HG03135 (cell line): Measurements from ENCODE around the gene PSKH1.
"Not testable (repeated sequence)": the region's sequence is repeated elsewhere in the genome, so short reads cannot be mapped to it uniquely, and the experiment has no call there.

Experiments used
- ATAC-seq: cut with Tn5 transposase; IDR thresholded peaks from one replicate; pipeline ENCODE4 v1.9.1; 2021; ENCODE audit warnings: mild to moderate bottlenecking, moderate library complexity; ENCODE audit not compliant: unreplicated experiment

PSKH1 gene

DNA sequence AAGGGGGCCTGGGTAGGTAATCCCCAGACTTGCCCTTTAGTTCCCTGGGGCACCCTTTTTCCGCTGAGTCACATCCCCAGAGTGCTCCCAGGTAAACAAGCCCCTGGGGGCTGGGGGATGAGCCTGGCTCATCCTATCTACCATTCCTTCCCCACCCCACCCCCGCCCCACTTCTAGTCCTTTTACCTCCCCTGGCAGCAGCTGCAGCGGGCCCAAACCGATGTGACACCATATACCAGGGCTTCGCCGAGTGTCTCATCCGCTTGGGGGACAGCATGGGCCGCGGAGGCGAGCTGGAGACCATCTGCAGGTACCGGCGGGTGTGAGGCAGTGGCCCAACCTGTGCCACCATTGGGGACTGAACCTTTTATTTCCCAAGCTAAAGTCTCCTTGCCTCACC, 7.5 kb upstream of the PSKH1 start:
- ATAC-seq: no peak

DNA sequence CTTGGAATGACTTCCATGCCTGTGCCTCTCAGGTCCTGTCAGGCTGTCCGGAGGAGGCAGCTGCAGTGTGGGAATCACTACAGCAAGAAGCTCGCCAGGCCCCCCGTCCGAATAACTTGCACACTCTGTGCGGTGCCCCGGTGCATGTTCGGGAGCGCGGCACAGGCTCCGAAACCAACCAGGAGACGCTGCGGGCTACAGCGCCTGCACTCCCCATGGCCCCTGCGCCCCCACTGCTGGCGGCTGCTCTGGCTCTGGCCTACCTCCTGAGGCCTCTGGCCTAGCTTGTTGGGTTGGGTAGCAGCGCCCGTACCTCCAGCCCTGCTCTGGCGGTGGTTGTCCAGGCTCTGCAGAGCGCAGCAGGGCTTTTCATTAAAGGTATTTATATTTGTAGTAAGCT, 7.1 kb upstream of the PSKH1 start:
- no peak for ATAC-seq

DNA sequence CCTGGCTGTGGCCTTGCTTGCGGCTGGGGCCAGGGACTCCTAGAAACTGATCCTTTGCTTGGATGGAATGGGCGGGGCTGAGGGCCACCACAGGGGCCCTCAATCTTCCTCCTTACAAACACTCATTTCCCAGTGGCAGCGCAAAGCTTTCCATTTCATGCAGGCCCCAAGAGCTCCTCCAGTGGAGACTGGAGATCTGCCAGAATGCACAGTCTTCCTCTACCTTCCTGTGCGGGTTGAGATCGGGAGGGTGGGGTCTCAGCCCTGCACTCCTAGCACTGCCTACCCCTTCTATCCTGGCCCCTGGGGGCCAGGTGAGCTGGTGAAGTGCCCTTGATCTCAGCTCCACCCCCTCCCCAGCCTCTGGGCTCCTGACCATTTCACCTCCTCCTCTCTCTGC, 6.7 kb upstream of the PSKH1 start:
- ATAC-seq: no peak

DNA sequence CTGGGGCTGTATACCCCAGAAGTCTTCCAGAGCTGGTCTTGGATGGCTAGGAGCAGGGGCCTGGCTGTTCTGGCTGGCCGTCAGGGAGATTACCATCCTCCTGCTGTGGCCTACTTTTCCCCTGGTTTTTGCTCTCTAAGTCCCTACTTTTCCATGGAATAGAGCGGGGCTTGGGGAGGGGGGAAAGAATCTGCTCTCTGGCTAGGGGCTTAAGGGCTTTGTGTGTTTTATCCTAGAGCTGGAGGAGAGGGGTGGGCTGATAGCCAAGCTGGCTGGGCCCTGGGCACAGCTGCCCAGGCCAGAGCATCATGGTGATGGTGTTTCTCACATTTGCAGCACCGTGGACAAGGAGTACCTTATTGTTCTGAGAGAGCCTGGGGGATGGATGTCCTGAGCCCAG, 4.7 kb upstream of the PSKH1 start:
- no peak for ATAC-seq

DNA sequence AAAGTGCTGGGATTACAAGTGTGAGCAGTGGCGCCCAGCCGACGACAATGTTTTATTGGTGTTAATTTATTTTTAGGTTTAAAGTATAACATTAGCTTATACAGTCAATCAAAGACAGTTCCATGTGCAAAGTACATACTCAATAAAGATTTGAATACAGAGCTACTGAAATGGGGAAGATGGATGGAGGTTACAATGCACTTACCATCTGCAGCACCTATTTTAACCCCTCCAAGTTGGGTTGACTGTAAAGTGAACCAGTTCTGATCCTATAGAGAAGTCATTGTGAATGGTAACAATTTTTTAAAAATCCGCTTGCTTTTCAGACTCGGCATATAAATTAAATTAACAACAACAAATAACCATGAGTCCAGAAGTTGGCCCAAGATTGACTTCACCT, 679 bp upstream of the PSKH1 start:
- ATAC-seq: no peak

DNA sequence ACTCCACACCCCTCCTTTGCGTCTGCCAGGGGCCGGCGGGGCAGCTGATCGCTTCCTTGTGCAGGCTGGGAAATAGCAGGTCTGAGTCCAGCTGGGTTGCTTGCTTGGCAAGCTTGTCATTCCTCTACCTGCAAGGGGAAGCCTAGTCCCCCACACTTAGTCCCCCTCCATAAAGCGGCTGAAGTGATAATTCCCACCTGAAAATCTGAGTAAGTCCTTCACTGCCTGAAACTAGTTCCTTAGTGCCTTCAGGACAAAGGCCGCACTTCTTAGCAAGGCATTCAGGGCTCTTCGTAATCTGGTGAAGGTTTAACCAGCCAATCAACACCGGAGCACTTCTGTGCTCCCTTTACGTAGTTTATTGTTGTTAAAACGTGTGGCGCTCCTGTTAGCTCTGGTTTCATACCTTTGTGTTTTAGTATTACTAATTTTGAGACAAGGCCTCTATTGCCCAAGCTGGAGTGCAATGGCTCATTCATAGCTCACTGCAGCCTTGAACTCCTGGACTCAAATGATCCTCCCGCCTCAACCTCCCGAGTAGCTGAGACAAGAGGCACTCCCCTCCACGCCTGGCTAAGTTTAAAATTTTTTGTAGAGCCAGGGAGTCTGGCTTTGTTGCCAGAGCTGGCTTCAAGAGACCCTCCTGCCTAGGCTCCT, 817 bp downstream of the PSKH1 start:
- no peak for ATAC-seq

DNA sequence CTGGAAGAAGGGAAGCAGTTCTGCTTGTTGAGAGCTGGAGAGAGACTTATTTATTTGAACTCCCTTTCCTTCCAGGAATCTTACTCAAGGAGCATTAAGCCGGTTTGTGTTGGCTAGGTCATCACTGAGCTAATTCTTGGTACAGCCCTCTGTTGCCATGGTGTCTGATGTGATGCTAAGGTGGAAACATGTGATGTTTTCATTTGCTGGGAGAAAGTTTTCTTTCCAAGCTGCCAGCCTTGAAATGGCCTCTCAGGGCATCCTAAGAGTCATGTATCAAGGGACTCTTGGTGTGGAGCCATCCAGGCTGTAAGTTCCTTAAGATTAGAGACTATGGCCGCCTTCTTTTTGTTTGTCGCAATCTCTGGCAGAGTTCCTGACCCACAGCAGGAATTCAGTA, 4.2 kb downstream of the PSKH1 start:
- ATAC-seq: no peak

DNA sequence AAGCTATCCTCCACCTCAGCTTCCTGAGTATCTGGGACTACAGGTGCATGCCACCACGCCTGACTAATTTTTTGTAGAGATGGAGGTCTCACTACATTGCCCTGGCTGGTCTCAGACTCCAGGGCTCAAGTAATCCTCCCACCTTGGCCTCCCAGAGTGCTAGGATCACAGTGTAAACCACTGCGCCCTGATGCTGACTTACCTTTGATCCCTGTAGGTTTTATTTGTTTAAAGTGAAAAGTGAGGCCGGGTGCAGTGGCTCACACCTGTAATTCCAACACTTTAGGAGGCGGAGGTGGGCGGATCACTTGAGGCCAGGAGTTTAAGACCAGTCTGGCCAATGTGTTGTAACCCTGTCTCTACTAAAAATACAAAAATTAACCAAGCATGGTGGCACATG, 8.7 kb downstream of the PSKH1 start:
- no peak for ATAC-seq

DNA sequence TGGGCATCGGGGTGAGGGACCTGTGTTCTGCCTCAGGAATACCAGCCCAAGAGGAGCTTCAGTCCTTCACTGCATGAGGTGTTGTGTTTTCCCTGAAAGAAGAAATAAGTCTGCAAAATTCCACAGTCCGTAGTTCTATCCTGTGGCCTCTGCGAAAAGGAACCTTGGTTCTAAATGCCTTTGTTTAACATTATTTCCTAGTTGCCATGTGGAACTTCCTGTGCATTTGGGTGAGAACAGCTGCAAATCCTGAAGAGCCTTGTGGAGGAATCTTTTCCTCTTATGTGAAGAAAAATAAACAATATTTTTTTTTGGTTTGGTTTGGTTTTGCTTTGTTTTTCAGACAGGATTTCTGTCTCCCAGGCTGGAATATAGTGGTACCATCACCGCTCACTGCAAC, 9.8 kb downstream of the PSKH1 start:
- no peak for ATAC-seq

DNA sequence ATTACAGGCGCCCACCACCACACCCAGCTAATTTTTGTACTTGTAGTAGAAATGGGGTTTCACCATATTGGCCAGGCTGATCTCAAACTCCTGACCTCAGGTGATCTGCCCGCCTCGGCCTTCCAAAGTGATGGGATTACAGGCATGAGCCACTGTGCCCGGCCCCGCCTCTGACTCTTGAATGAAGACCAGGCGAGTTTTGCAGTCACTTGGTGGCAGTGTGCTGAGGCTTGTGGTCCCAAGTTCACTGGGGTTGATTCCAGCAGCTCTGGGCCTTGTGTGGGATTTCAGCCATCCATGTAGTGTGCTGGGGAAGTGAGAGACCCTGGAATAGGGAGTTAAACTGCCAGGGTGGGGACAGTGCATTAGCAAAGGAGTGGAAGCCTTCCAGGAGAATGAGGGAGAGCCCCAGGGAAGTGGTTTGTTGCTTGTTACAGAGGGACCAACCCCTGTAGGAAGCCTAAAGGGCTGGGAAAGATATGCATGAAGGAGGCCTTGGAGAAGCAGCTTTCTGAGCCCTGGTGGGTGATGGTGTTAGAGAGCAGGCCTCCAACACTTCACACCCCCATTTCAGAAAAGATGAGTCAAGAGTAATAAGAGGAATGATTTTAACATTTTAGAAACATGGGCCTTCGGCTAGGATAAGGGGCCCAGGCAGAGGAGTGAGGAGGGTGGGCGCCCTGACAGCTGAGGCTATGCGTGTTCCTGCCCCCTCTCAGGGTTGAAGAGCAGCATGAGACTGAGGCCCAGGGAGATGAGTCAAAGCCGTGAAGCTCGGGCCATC, 14.5 kb downstream of the PSKH1 start:
- no peak for ATAC-seq

DNA sequence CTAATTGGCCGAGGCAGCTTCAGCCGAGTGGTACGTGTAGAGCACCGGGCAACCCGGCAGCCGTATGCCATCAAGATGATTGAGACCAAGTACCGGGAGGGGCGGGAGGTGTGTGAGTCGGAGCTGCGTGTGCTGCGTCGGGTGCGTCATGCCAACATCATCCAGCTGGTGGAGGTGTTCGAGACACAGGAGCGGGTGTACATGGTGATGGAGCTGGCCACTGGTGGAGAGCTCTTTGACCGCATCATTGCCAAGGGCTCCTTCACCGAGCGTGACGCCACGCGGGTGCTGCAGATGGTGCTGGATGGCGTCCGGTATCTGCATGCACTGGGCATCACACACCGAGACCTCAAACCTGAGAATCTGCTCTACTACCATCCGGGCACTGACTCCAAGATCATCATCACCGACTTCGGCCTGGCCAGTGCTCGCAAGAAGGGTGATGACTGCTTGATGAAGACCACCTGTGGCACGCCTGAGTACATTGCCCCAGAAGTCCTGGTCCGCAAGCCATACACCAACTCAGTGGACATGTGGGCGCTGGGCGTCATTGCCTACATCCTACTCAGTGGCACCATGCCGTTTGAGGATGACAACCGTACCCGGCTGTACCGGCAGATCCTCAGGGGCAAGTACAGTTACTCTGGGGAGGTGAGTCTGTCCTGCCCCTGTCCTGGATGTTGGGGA, 16.1 kb downstream of the PSKH1 start:
- ATAC-seq: no peak

DNA sequence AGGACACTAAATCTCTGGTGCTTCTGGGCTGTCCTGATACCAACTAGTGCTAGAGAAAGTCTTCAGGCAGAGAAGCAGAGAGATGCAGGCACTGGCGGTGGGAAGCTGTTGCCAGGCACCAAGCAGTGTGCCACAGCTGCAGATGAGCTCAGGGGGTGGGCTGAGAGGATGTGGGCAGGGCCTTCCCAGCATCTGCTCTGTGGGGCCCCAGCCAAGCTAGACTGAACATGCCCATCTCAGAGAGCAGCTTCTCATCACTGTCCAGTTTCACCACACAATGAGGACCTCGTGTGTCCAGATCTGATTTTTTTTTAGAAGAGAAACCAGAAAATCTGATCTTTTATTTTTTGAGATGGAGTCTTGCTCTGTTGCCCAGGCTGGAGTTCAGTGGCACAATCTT, 17.1 kb downstream of the PSKH1 start:
- ATAC-seq: no peak

DNA sequence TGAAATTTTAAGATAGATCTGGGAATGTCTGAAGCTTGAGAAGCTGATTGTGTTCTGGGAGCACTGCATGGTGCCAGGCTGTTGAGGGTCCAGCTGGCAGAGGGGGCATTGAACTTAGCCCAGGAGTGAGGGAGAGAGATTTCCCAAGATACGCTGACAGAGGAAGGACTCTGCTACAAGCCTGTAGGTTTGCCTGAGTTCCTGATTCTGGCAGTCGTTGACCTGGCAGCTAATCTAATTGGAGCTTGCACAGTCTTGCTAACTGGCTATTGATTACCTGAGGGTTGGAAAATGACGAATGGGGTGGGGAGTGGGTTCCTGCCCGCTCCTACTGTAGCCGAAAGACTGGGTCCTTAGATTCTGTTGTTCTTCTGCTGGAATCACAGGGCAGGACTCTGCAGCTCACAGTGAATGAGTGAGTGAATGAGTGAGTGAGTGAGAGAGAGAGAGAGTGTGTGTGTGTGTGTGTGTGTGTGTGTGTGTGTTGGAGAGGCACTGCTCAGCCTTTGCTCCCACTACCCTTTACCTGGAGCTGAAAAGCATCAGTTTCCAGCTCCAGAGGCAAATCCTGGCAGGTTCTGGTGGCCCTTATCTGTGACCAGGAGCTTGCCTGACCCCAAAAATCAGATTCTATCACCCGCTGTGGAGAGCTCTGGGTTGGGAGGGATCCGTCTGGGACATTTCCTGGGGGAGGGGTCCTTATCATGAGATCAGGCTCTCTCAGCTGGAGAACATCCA, 21.9 kb downstream of the PSKH1 start:
- ATAC-seq: no peak

DNA sequence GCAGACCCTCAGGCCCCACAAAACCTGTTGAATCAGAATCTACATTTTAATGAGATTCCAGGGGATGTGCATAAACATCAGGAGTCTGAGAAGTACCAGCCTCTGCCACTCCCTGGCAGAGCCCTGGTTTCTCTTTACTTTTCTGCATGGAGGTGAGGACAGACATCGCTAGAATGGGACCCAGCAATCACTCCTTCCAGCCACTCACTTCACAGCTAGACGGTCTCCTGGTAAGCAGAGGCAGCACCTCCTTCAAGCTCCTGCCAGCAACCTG, 22.4 kb downstream of the PSKH1 start:
- not testable (repeated sequence) for ATAC-seq

DNA sequence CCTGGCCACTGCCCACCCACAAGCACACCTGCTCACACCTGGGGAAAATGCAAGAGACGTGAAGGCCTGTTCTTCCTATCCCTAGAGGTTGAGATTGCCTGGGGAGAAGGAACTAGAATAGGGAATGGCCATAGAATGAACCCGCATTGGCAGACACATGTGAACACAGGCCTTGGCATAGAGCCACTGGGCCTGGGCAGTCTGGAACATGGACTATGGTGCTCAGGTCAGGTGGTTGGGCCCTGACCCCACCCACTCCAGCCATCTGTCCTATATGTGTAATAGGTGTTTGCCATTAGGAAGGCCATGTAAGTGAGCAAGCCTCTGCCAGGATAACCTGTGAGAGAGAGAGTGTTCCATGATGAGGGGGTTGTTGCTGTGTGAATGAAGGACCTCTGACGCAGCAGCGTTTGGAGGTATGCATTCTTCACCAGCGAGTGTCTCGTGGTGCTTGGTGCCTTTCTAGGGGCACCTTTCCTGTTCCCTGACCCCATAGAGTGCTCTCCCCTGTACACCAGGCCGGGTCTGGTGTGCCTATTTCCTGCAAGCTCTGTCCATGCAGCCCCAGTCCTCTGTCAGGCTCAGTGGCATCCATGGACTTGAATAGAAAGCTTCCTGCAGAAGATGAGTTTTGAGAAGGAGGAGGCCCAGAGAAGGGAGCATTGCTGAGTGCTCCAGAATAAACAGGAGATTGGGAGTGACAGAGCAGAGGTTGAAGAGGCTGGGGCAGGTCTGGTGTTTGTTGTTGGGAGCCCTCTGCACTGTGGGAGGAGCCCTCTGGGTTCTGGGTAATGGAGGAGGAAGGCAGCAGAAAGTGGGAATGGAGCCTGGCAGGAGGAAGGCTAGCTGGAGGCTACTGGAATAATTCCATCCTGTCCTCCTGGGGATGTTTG, 23.0 kb downstream of the PSKH1 start:
- no peak for ATAC-seq

DNA sequence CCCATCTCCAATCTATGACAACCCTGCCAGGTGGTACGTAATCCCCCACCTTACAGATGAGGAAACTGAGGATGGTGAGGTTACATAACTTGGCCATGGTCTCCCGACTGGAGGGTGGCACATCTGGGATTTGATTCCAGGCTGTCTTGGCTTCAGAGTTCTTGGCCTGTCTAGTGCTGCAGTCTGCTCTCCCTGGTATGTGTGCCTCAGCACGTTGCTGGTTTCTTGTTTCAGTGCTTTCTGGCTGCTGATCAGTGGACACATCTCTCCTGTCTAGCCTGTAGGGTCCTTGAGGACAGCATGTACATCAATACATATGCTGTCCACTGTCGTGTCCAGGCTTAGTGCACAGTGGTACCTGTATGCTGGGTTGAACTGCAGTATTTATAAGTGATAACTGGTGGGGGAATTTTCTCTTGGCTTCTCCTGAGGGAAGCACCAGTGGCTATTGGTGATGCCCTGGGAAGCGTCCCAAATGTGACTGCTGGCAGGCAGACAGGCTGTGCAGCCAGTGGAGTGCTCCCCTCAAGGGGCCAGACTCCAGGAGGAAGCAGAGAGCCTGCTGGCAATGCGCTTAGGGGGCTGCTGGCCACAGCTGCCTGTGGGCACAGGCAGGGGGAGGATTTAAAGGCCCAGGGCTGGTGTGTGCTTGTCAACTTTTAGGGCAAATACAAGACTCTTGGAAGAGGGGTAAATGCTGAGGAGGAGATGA, 24.2 kb downstream of the PSKH1 start:
- no peak for ATAC-seq

DNA sequence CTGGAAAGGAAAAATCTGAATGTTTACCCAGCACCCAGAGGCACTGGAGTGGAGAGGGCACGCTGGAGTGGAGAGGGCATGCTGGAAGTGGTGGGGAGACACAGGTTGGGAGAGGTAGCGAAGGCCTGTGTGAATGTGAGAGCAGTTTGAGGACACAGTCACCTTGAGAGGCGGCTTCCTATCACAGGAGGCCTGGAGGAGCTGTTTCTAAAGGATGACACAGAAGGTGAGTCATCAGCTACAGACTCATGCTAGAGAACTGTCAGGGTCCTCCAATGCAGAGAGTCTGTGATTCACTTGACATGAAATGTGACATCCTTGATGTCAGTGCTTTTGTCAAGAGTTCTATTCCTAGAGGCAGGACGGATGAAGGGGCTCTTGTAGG, 24.8 kb downstream of the PSKH1 start:
- no peak for ATAC-seq

DNA sequence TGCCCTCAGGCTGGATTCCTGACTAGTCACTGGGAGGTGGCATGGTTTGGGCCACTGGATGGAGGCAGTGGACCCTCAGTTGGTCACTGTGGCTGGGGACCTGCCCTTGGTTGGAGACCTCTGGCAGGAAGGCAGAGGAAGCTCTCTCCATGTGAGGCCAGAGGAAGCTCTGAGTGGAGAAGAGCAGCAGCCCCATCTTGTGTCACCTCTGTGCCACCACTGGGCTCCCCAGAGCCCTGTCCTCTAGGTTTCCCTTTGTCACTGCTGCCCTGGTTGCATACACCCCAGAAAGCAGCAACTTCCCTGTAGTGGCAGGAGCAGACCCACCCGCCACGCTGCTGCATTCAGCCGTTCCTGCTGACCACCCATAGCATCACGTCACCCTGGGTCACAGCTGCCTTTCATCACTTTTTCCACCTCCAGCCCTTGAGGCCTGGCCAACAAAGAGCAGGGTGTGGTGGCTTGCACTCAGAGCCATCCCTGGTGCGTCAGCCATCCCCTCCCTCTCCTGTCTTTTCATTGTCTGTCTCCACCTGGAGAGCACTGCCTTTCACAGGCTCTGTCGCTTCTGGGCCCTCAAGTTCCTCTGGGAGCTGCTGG, 26.7 kb downstream of the PSKH1 start:
- ATAC-seq: no peak

DNA sequence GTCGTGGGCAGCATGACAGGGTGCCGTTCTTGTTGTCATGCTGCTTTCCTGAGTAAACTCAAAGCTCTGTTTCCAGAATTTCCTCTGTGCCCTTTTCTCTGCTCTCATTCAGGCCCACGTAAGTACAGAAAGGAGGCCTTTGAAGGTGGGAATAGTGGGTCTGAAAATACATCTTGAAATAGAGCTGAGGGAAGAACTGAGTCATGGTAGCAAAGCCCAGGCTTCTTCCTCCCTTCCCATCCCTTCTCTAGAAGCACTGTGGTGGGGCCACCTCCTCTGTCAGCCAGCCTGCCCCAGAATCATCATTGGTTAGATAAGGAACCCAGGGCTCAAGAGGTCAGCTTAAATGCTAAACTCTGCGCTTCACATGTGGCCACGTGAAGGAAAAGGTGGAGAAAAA, 29.2 kb downstream of the PSKH1 start:
- no peak for ATAC-seq

DNA sequence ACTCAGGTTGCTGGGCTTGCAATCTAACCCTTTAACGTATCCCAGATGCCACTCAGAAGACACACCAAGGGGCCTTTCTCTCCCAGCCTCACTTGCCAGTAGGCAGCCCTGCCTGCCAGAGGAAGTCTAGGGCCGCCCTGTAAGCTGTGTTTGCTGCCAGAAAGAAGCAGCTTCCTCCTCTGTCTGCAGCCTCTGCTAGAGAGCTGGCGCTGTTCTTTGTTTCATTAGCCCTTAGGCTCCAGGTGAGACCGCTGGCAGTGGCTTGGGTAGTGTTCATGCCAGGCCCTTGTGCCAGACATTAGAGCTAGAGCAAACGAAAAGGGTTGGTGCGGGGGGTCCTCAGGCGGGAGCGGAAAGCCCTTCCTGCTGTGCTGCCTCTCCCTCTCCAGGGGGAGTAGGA, 29.7 kb downstream of the PSKH1 start:
- ATAC-seq: no peak
